ENCODE measurements around the gene PITRM1. TPM values are rescaled to one million over a fixed set of nuclear protein-coding genes. Genes with fewer than 3 reads are reported as not detected.
"Not testable (repeated sequence)": the region's sequence is repeated elsewhere in the genome, so short reads cannot be mapped to it uniquely, and the experiment has no call there.

The PITRM1 gene
- total and polyA plus RNA-seq, 7 donors = 16.6 to 70.3 (median 48.5) TPM

- H3K4me1 ChIP-seq = peaks cover 0 to 12% (median 10%) of the 10 kb centered on the region in 4 donors
- 0 to 1% methylated on average over 21 of the region's 21 CpGs for WGBS, 2 donors
- H3K36me3 ChIP-seq = peaks cover under 1 to 30% (median 20%) of the 10 kb centered on the region in 4 donors
- H3K27me3 ChIP-seq = no peaks in the 10 kb centered on the region
- intact Hi-C loops (cut with DNase I) = no loop called here
- H3K4me3 ChIP-seq = peak overlapping the region; percentile 71 to 90 (median 84)
- DNase-seq = no peak
- H3K9me3 ChIP-seq = no peaks in the 10 kb centered on the region
- H3K27ac ChIP-seq = peak overlapping the region; percentile 88 to 92 (median 90)
- TF ChIP-seq EP300 (IDR thresholded peaks at IDR 0.05) (no peak), POLR2A (IDR thresholded peaks at IDR 0.05) (no peak), CTCF (IDR thresholded peaks at IDR 0.05) (no peak)
Observed at GRCh38 chr10:3172081-3172445, 519 bp downstream of the PITRM1 start.

- intact Hi-C loops (cut with DNase I); H3K27me3 ChIP-seq; DNase-seq; H3K9me3 ChIP-seq: not testable (repeated sequence)
- Histone ChIP-seq H3K4me3 (peak overlapping the region; percentile 71 to 90 (median 84)), H3K36me3 (peaks cover 4 to 35% (median 24%) of the 10 kb centered on the region in 4 donors), H3K4me1 (peaks cover 0 to 12% (median 10%) of the 10 kb centered on the region in 4 donors), H3K27ac (peak overlapping the region in 3 of 4 donors; percentile 88 to 91 (median 90))
- WGBS, 2 donors = 88 to 92% methylated on average over 11 of the region's 11 CpGs
Observed at GRCh38 chr10:3171488-3171887, 1.1 kb downstream of the PITRM1 start.

GRCh38 chr10:3169673-3170072 is 2.9 kb downstream of the PITRM1 start:
- H3K4me3 ChIP-seq = no peak overlapping the region
- no peak for DNase-seq
- peaks cover 0 to 12% (median 10%) of the 10 kb centered on the region in 4 donors for H3K4me1 ChIP-seq
- no peaks in the 10 kb centered on the region for H3K9me3 ChIP-seq
- no peak overlapping the region for H3K27ac ChIP-seq
- no peaks in the 10 kb centered on the region for H3K27me3 ChIP-seq
- peaks cover 5 to 53% (median 41%) of the 10 kb centered on the region in 4 donors for H3K36me3 ChIP-seq
- intact Hi-C loops (cut with DNase I) = no loop called here
- WGBS, 2 donors = 92 to 93% methylated on average over 10 of the region's 10 CpGs
- TF ChIP-seq EP300 (IDR thresholded peaks at IDR 0.05) (no peak), CTCF (IDR thresholded peaks at IDR 0.05) (no peak), POLR2A (IDR thresholded peaks at IDR 0.05) (no peak), POLR2AphosphoS5 (IDR thresholded peaks at IDR 0.05) (no peak)

GRCh38 chr10:3169271-3169670 is 3.3 kb downstream of the PITRM1 start:
- no peak overlapping the region for H3K4me3 ChIP-seq
- peaks cover 8 to 58% (median 45%) of the 10 kb centered on the region in 4 donors for H3K36me3 ChIP-seq
- H3K27ac ChIP-seq = no peak overlapping the region
- no peaks in the 10 kb centered on the region for H3K9me3 ChIP-seq
- intact Hi-C loops (cut with DNase I) = no loop called here
- WGBS, 2 donors = 90 to 94% methylated on average over 10 of the region's 10 CpGs
- no peak for DNase-seq
- TF ChIP-seq POLR2A (IDR thresholded peaks at IDR 0.05) (no peak), CTCF (IDR thresholded peaks at IDR 0.05) (no peak), EP300 (IDR thresholded peaks at IDR 0.05) (no peak), POLR2AphosphoS5 (IDR thresholded peaks at IDR 0.05) (no peak)
- no peaks in the 10 kb centered on the region for H3K27me3 ChIP-seq
- peaks cover 0 to 12% (median 10%) of the 10 kb centered on the region in 4 donors for H3K4me1 ChIP-seq

GRCh38 chr10:3167611-3168330 is 4.8 kb downstream of the PITRM1 start:
- Histone ChIP-seq H3K4me1 (peaks cover 0 to 11% (median 8%) of the 10 kb centered on the region in 4 donors), H3K36me3 (peaks cover 19 to 73% (median 56%) of the 10 kb centered on the region in 4 donors), H3K27ac (no peak overlapping the region), H3K4me3 (no peak overlapping the region), H3K9me3 (no peaks in the 10 kb centered on the region), H3K27me3 (no peaks in the 10 kb centered on the region)
- TF ChIP-seq POLR2A (IDR thresholded peaks at IDR 0.05) = no peak
- no peak for TF ChIP-seq EP300 (IDR thresholded peaks at IDR 0.05)
- no peak for TF ChIP-seq POLR2AphosphoS5 (IDR thresholded peaks at IDR 0.05)
- intact Hi-C loops (cut with DNase I) = no loop called here
- DNase-seq = no peak
- WGBS, 2 donors = 91 to 94% methylated on average over 21 of the region's 21 CpGs
